ENCODE measurements around the gene TRPV3. TPM values are rescaled to one million over a fixed set of nuclear protein-coding genes. Genes with fewer than 3 reads are reported as not detected.
A peak's percentile ranks its signal among the peaks of the same experiment; 100 is the strongest.

The TRPV3 gene
- polyA plus RNA-seq (5.8 to 16.6 TPM (median 9.4 TPM) in 3 replicates), polyA minus RNA-seq (18.8 to 26.3 TPM (median 25.5 TPM) in 3 replicates)
- polyA plus RNA-seq (2011; ENCODE audit: low read depth), result 13.8 TPM
- 4.5 and 4.9 TPM in 2 replicates for polyA plus RNA-seq (2011; cell fraction: cytosol; rRNA removed)
- 38.6 and 44.7 TPM in 2 replicates for polyA plus RNA-seq (2011; cell fraction: nucleus; rRNA removed)
- polyA plus RNA-seq (2012; ENCODE audit: low replicate concordance), result 4.9 and 18.8 TPM in 2 replicates
- polyA minus RNA-seq (2011; cell fraction: cytosol; rRNA and poly(A)+ RNA removed), result 5.6 TPM
- 26.2 and 33.7 TPM in 2 replicates for polyA minus RNA-seq (2011; cell fraction: nucleus; rRNA and poly(A)+ RNA removed)

GRCh38 chr17:3557768-3558583 is at the start of gene TRPV3:
Gene TRPV3 (minus strand): TSS chr17:3557812. CDS start chr17:3554850, 2,962 bp downstream.
- H2AFZ ChIP-seq (ENCODE audit: control insufficient read depth, low read length), result no peak within 1 kb of the TSS
- peaks cover 9% of the 10 kb centered on the region for H3K79me2 ChIP-seq (ENCODE audit: control insufficient read depth, insufficient read depth, low read length)
- no peaks in the 10 kb centered on the region for H3K9me3 ChIP-seq (ENCODE audit: control insufficient read depth, low read depth, low read length)
- H3K27ac ChIP-seq (ENCODE audit: control insufficient read depth, insufficient read depth, low read length), result peak within 1 kb of the TSS; percentile 98
- peak within 1 kb of the TSS; percentile 49 to 87 (median 71) for H3K4me3 ChIP-seq (ENCODE audit: control insufficient read depth in 2 of 3, extremely low read depth in 1 of 3, insufficient read depth in 2 of 3, low read depth in 1 of 3, low read length in 3 of 3)
- DNase-seq (ENCODE audit: low read depth, low spot score) (peak; percentile 93), FAIRE-seq (peak; percentile 99)
- H3K27me3 ChIP-seq (ENCODE audit: control insufficient read depth, extremely low read depth, insufficient read depth, low read length), result no peaks in the 10 kb centered on the region
- H3K9me1 ChIP-seq (ENCODE audit: control insufficient read depth, extremely low read depth, insufficient read depth, low read length), result no peaks in the 10 kb centered on the region
- H4K20me1 ChIP-seq (ENCODE audit: control insufficient read depth, extremely low read depth, insufficient read depth, low read length), result no peaks in the 10 kb centered on the region
- dilution Hi-C loops (cut with MboI; ENCODE audit: extremely low pct_ligation_motif_present, low sequenced_read_pairs), result no loop called here
- H3K36me3 ChIP-seq (ENCODE audit: control insufficient read depth in 2 of 2, extremely low read depth in 1 of 2, insufficient read depth in 2 of 2, low read length in 2 of 2), result peaks cover 6 to 9% of the 10 kb centered on the region in 2 experiments
- peak within 1 kb of the TSS; percentile 85 for H3K9ac ChIP-seq (ENCODE audit: control insufficient read depth, extremely low read depth, insufficient read depth, low read length)
- peak within 1 kb of the TSS; percentile 90 for H3K4me2 ChIP-seq (ENCODE audit: control insufficient read depth, extremely low read depth, insufficient read depth, low read depth, low read length)
- TF ChIP-seq CTCF (optimal IDR thresholded peaks at IDR 0.05 in 1 of 3, IDR thresholded peaks at IDR 0.05 in 1 of 3, conservative IDR thresholded peaks at IDR 0.05 in 1 of 3; ENCODE audit: extremely low read depth in 1 of 3, insufficient read depth in 2 of 3, low read length in 3 of 3), result no peak
- H3K4me1 ChIP-seq (ENCODE audit: control insufficient read depth, extremely low read depth, insufficient read depth, low read length), result peaks cover 35% of the 10 kb centered on the region

- TF ChIP-seq EZH2 (IDR thresholded peaks at IDR 0.05; ENCODE audit: low read length), result no peak
- TF ChIP-seq CTCF (optimal IDR thresholded peaks at IDR 0.05 in 1 of 3, IDR thresholded peaks at IDR 0.05 in 1 of 3, conservative IDR thresholded peaks at IDR 0.05 in 1 of 3; ENCODE audit: extremely low read depth in 1 of 3, insufficient read depth in 2 of 3, low read length in 3 of 3), result no peak
These were observed 46.3 kb upstream of the TRPV3 start for GRCh38 chr17:3603870-3604259.

More at GRCh38 chr17:3603870-3604259, 46.3 kb upstream of the TRPV3 start:
- no peaks in the 10 kb centered on the region for H3K9me3 ChIP-seq (ENCODE audit: control insufficient read depth, low read depth, low read length)
- H3K4me1 ChIP-seq (ENCODE audit: control insufficient read depth, extremely low read depth, insufficient read depth, low read length), result peaks cover 15% of the 10 kb centered on the region
- H3K4me3 ChIP-seq (ENCODE audit: control insufficient read depth in 2 of 3, extremely low read depth in 1 of 3, insufficient read depth in 2 of 3, low read depth in 1 of 3, low read length in 3 of 3), result no peak overlapping the region
- no peak for DNase-seq (ENCODE audit: low read depth, low spot score)
- no peak overlapping the region for H2AFZ ChIP-seq (ENCODE audit: control insufficient read depth, low read length)
- dilution Hi-C loops (cut with MboI; ENCODE audit: extremely low pct_ligation_motif_present, low sequenced_read_pairs), result no loop called here
- no peaks in the 10 kb centered on the region for H4K20me1 ChIP-seq (ENCODE audit: control insufficient read depth, extremely low read depth, insufficient read depth, low read length)
- H3K36me3 ChIP-seq (ENCODE audit: control insufficient read depth in 2 of 2, extremely low read depth in 1 of 2, insufficient read depth in 2 of 2, low read length in 2 of 2), result peaks cover 4 to 7% of the 10 kb centered on the region in 2 experiments
- H3K9ac ChIP-seq (ENCODE audit: control insufficient read depth, extremely low read depth, insufficient read depth, low read length), result peak overlapping the region; percentile 11
- no peaks in the 10 kb centered on the region for H3K79me2 ChIP-seq (ENCODE audit: control insufficient read depth, insufficient read depth, low read length)
- no peak for FAIRE-seq
- H3K4me2 ChIP-seq (ENCODE audit: control insufficient read depth, extremely low read depth, insufficient read depth, low read depth, low read length), result no peak overlapping the region
- H3K9me1 ChIP-seq (ENCODE audit: control insufficient read depth, extremely low read depth, insufficient read depth, low read length), result peaks cover 7% of the 10 kb centered on the region
- no peaks in the 10 kb centered on the region for H3K27me3 ChIP-seq (ENCODE audit: control insufficient read depth, extremely low read depth, insufficient read depth, low read length)
- peak overlapping the region; percentile 42 for H3K27ac ChIP-seq (ENCODE audit: control insufficient read depth, insufficient read depth, low read length)

All from keratinocyte (primary cell).